Measurements from ENCODE around the gene ABCC10.

DNA sequence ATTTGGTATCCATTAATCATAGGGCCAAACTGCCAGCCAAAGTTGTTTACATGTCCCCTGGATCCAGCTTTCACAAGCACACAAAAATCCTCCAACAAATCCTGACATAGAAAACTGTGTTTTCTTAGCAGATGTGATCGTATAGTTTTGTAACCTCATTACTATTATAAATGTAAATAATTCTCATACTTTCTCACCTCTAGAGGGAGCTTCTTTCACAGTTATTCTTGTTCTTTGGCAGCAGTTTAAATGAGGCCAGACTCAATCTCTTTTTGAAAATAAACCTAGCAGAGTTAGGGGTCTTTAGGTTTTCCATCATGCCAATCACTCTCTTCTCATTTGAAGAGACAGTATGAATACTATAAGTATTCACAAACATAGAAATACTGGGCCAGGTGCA, 40.8 kb upstream of the ABCC10 start:
- TF ChIP-seq, protein P1, sequence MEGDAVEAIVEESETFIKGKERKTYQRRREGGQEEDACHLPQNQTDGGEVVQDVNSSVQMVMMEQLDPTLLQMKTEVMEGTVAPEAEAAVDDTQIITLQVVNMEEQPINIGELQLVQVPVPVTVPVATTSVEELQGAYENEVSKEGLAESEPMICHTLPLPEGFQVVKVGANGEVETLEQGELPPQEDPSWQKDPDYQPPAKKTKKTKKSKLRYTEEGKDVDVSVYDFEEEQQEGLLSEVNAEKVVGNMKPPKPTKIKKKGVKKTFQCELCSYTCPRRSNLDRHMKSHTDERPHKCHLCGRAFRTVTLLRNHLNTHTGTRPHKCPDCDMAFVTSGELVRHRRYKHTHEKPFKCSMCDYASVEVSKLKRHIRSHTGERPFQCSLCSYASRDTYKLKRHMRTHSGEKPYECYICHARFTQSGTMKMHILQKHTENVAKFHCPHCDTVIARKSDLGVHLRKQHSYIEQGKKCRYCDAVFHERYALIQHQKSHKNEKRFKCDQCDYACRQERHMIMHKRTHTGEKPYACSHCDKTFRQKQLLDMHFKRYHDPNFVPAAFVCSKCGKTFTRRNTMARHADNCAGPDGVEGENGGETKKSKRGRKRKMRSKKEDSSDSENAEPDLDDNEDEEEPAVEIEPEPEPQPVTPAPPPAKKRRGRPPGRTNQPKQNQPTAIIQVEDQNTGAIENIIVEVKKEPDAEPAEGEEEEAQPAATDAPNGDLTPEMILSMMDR (IDR thresholded peaks at IDR 0.05; ENCODE audit: poor library complexity, severe bottlenecking): peak; percentile 67
- TF ChIP-seq POLR2AphosphoS5 (IDR thresholded peaks at IDR 0.05) (no peak), EZH2 (IDR thresholded peaks at IDR 0.05; ENCODE audit: borderline replicate concordance, insufficient read depth, low read length, poor library complexity, severe bottlenecking) (no peak), RAD21 (conservative IDR thresholded peaks at IDR 0.05) (peak; percentile 63), EP300 (conservative IDR thresholded peaks at IDR 0.05; ENCODE audit: poor library complexity, severe bottlenecking) (no peak)
- TF ChIP-seq, protein P2, sequence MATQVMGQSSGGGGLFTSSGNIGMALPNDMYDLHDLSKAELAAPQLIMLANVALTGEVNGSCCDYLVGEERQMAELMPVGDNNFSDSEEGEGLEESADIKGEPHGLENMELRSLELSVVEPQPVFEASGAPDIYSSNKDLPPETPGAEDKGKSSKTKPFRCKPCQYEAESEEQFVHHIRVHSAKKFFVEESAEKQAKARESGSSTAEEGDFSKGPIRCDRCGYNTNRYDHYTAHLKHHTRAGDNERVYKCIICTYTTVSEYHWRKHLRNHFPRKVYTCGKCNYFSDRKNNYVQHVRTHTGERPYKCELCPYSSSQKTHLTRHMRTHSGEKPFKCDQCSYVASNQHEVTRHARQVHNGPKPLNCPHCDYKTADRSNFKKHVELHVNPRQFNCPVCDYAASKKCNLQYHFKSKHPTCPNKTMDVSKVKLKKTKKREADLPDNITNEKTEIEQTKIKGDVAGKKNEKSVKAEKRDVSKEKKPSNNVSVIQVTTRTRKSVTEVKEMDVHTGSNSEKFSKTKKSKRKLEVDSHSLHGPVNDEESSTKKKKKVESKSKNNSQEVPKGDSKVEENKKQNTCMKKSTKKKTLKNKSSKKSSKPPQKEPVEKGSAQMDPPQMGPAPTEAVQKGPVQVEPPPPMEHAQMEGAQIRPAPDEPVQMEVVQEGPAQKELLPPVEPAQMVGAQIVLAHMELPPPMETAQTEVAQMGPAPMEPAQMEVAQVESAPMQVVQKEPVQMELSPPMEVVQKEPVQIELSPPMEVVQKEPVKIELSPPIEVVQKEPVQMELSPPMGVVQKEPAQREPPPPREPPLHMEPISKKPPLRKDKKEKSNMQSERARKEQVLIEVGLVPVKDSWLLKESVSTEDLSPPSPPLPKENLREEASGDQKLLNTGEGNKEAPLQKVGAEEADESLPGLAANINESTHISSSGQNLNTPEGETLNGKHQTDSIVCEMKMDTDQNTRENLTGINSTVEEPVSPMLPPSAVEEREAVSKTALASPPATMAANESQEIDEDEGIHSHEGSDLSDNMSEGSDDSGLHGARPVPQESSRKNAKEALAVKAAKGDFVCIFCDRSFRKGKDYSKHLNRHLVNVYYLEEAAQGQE (IDR thresholded peaks at IDR 0.05; ENCODE audit: borderline replicate concordance): no peak

Measured in neural cell (in vitro differentiated cells).